Nephron (organoid): Measurements from ENCODE around the gene CECR2.

Experiments
- H3K27ac Mint-ChIP-seq, 3 experiments: 2 replicates each; pipeline ENCODE4 v1.8.0; 2020; ENCODE audit warnings: mixed read lengths in 3 of 3, mild to moderate bottlenecking in 2 of 3, moderate library complexity in 1 of 3
- H3K27me3 Mint-ChIP-seq: 2 replicates; pipeline ENCODE4 v1.8.0; 2021; ENCODE audit warnings: low read depth, mild to moderate bottlenecking, moderate library complexity, mixed read lengths
- H3K36me3 Mint-ChIP-seq: 2 replicates; pipeline ENCODE4 v1.8.0; 2020; ENCODE audit warnings: low read depth, mixed read lengths
- H3K4me1 Mint-ChIP-seq: 2 replicates; pipeline ENCODE4 v1.8.0; 2020; ENCODE audit warnings: mixed read lengths
- H3K4me3 Mint-ChIP-seq, 3 experiments: 2 replicates each; pipeline ENCODE4 v1.8.0; 2020; ENCODE audit warnings: mild to moderate bottlenecking in 3 of 3, mixed read lengths in 3 of 3, moderate library complexity in 2 of 3
- H3K9me3 Mint-ChIP-seq: 2 replicates; pipeline ENCODE4 v1.8.0; 2020; ENCODE audit warnings: mixed read lengths
- CTCF ChIP-seq, 3 experiments: fragments of 200-600 bp; sonication (generic); IDR thresholded peaks; one replicate each; pipeline ENCODE4 v1.5.0; 2021; ENCODE audit warnings: antibody characterized with exemption in 3 of 3; ENCODE audit not compliant: unreplicated experiment in 3 of 3

Gene CECR2

GRCh38 chr22:17346578-17346977 lies 22.7 kb upstream of the CECR2 start:
- H3K27me3 Mint-ChIP-seq: no peaks in the 10 kb centered on the region
- H3K9me3 Mint-ChIP-seq: no peaks in the 10 kb centered on the region
- no peaks in the 10 kb centered on the region for H3K36me3 Mint-ChIP-seq
- TF ChIP-seq CTCF (IDR thresholded peaks at IDR 0.05; ENCODE audit: unreplicated experiment in 3 of 3): no peak
- no peak overlapping the region for H3K4me3 Mint-ChIP-seq
- no peak overlapping the region for H3K27ac Mint-ChIP-seq
- no peaks in the 10 kb centered on the region for H3K4me1 Mint-ChIP-seq

GRCh38 chr22:17347724-17348123 lies 21.5 kb upstream of the CECR2 start:
- no peak for TF ChIP-seq CTCF (IDR thresholded peaks at IDR 0.05; ENCODE audit: unreplicated experiment in 3 of 3)
- H3K27me3 Mint-ChIP-seq: no peaks in the 10 kb centered on the region
- H3K9me3 Mint-ChIP-seq: no peaks in the 10 kb centered on the region
- no peaks in the 10 kb centered on the region for H3K36me3 Mint-ChIP-seq
- no peak overlapping the region for H3K4me3 Mint-ChIP-seq
- H3K4me1 Mint-ChIP-seq: no peaks in the 10 kb centered on the region
- H3K27ac Mint-ChIP-seq: no peak overlapping the region

- H3K4me1 Mint-ChIP-seq: no peaks in the 10 kb centered on the region
- no peaks in the 10 kb centered on the region for H3K27me3 Mint-ChIP-seq
- no peak overlapping the region for H3K4me3 Mint-ChIP-seq
- no peaks in the 10 kb centered on the region for H3K36me3 Mint-ChIP-seq
- no peak overlapping the region for H3K27ac Mint-ChIP-seq
- no peak for TF ChIP-seq CTCF (IDR thresholded peaks at IDR 0.05; ENCODE audit: unreplicated experiment in 3 of 3)
- H3K9me3 Mint-ChIP-seq: no peaks in the 10 kb centered on the region
Measured at GRCh38 chr22:17348464-17349103, 20.7 kb upstream of the CECR2 start.

GRCh38 chr22:17349172-17349571 lies 20.1 kb upstream of the CECR2 start:
- Mint-ChIP-seq H3K4me1 (no peaks in the 10 kb centered on the region), H3K36me3 (no peaks in the 10 kb centered on the region), H3K4me3 (no peak overlapping the region), H3K27me3 (no peaks in the 10 kb centered on the region), H3K27ac (no peak overlapping the region), H3K9me3 (no peaks in the 10 kb centered on the region)
- TF ChIP-seq CTCF (IDR thresholded peaks at IDR 0.05; ENCODE audit: unreplicated experiment in 3 of 3): no peak

GRCh38 chr22:17350292-17350691 lies 19.0 kb upstream of the CECR2 start:
- Mint-ChIP-seq H3K36me3 (no peaks in the 10 kb centered on the region), H3K9me3 (no peaks in the 10 kb centered on the region), H3K27me3 (no peaks in the 10 kb centered on the region), H3K4me1 (no peaks in the 10 kb centered on the region), H3K27ac (no peak overlapping the region), H3K4me3 (no peak overlapping the region)
- no peak for TF ChIP-seq CTCF (IDR thresholded peaks at IDR 0.05; ENCODE audit: unreplicated experiment in 3 of 3)

GRCh38 chr22:17352798-17353197 lies 16.5 kb upstream of the CECR2 start:
- no peak for TF ChIP-seq CTCF (IDR thresholded peaks at IDR 0.05; ENCODE audit: unreplicated experiment in 3 of 3)
- Mint-ChIP-seq H3K9me3 (no peaks in the 10 kb centered on the region), H3K4me3 (no peak overlapping the region), H3K4me1 (no peaks in the 10 kb centered on the region), H3K27me3 (no peaks in the 10 kb centered on the region), H3K27ac (no peak overlapping the region), H3K36me3 (no peaks in the 10 kb centered on the region)
